Breast epithelium (tissue), 3 donors: ENCODE measurements around the gene ANKRD49.

Experiments used
- POLR2A ChIP-seq: fragments of 450-650 bp; IDR thresholded peaks from one replicate; pipeline ENCODE4 v1.6.1; 2016; ENCODE audit warnings: antibody characterized with exemption, mild to moderate bottlenecking, moderate library complexity
- TF ChIP-seq, protein P1 (sequence below), 3 donors: fragments of 450-650 bp; IDR thresholded peaks; one replicate each; pipeline ENCODE4 v1.5.1; 2016 to 2017; ENCODE audit warnings: antibody characterized with exemption in 3 of 3, mild to moderate bottlenecking in 3 of 3, moderate library complexity in 3 of 3

DNA sequence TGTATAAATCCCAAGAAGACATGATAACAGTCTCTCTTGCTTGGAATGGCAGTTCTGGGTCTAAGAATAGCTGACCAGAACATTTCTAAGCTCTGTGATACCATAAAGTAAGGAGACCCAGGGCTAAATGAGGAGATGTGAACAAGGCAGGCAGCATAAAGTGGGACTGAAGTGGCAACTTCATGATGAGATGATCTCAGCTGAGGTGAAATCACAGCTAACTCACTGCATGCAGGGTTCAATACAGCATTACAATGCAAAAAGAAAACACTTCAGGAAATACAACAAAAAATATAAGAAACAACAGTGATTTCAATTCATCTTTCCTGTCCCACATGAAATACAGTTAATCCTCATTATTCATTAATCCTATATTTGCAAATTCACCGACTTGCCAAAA lies 44.8 kb upstream of the ANKRD49 start:
- no peak for TF ChIP-seq POLR2A
- TF ChIP-seq, protein P1, sequence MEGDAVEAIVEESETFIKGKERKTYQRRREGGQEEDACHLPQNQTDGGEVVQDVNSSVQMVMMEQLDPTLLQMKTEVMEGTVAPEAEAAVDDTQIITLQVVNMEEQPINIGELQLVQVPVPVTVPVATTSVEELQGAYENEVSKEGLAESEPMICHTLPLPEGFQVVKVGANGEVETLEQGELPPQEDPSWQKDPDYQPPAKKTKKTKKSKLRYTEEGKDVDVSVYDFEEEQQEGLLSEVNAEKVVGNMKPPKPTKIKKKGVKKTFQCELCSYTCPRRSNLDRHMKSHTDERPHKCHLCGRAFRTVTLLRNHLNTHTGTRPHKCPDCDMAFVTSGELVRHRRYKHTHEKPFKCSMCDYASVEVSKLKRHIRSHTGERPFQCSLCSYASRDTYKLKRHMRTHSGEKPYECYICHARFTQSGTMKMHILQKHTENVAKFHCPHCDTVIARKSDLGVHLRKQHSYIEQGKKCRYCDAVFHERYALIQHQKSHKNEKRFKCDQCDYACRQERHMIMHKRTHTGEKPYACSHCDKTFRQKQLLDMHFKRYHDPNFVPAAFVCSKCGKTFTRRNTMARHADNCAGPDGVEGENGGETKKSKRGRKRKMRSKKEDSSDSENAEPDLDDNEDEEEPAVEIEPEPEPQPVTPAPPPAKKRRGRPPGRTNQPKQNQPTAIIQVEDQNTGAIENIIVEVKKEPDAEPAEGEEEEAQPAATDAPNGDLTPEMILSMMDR (IDR thresholded peaks at IDR 0.05), result no peak
